PC-3 (cell line): Measurements from ENCODE around the gene GRAPL.
"Not testable (repeated sequence)": the region's sequence is repeated elsewhere in the genome, so short reads cannot be mapped to it uniquely, and the experiment has no call there.

Source experiments
- EZH2 ChIP-seq: fragments of 300-600 bp; sonication (generic); IDR thresholded peaks from one replicate; pipeline ENCODE4 v1.6.1; 2017; ENCODE audit warnings: antibody characterized with exemption, mild to moderate bottlenecking, low read length; ENCODE audit not compliant: unreplicated experiment
- EZH2phosphoT487 ChIP-seq: fragments of 300-600 bp; sonication (generic); IDR thresholded peaks from 2 replicates; pipeline ENCODE4 v1.6.1; 2018; ENCODE audit warnings: mild to moderate bottlenecking, antibody characterized with exemption, low read length, borderline replicate concordance
- TF ChIP-seq, protein P1 (sequence below): fragments of 300-600 bp; sonication (generic); conservative IDR thresholded peaks from 2 replicates; pipeline ENCODE4 v1.5.1; 2017; ENCODE audit warnings: antibody characterized with exemption, low read depth, mild to moderate bottlenecking, low read length

DNA sequence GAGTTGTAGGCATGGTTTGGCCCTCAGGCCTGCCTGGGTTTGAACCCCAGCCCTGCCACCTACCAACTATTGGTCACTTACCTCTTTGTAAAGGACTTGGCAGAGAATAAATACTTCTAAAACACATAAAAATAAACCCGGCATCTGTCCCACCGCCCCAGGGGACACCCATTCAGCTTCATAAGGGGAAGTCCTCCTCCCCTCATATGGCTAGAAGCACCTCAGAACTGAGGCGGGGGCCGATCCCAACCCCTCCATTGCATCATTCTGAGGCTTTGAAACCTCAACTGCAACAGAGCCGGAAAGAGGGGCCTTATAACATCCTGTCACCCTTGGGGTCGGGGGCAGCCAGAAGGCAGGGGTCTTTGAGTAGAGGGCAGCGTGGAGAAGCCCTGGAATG is 2.1 kb upstream of the GRAPL start:
- TF ChIP-seq, protein P1, sequence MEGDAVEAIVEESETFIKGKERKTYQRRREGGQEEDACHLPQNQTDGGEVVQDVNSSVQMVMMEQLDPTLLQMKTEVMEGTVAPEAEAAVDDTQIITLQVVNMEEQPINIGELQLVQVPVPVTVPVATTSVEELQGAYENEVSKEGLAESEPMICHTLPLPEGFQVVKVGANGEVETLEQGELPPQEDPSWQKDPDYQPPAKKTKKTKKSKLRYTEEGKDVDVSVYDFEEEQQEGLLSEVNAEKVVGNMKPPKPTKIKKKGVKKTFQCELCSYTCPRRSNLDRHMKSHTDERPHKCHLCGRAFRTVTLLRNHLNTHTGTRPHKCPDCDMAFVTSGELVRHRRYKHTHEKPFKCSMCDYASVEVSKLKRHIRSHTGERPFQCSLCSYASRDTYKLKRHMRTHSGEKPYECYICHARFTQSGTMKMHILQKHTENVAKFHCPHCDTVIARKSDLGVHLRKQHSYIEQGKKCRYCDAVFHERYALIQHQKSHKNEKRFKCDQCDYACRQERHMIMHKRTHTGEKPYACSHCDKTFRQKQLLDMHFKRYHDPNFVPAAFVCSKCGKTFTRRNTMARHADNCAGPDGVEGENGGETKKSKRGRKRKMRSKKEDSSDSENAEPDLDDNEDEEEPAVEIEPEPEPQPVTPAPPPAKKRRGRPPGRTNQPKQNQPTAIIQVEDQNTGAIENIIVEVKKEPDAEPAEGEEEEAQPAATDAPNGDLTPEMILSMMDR = not testable (repeated sequence)
- TF ChIP-seq EZH2, EZH2phosphoT487: not testable (repeated sequence)
